Sigmoid colon (tissue), 7 donors: Measurements from ENCODE around the gene HIBCH. TPM values are rescaled to one million over a fixed set of nuclear protein-coding genes. Genes with fewer than 3 reads are reported as not detected.
"Not testable (repeated sequence)": the region's sequence is repeated elsewhere in the genome, so short reads cannot be mapped to it uniquely, and the experiment has no call there.

Source experiments
- DNase-seq: peaks from one replicate; pipeline ENCODE4 v3.0.0-alpha.2; 2019
- H3K27ac ChIP-seq, 4 donors: fragments of 200-600 bp; sonication (generic); one replicate each; pipeline ENCODE4 v1.5.1; 2016 to 2019; ENCODE audit warnings: mild to moderate bottlenecking in 1 of 4
- H3K27me3 ChIP-seq, 3 donors: fragments of 200-600 bp; sonication (generic); one replicate each; pipeline ENCODE4 v1.5.1; 2019; ENCODE audit warnings: mild to moderate bottlenecking in 1 of 3
- H3K36me3 ChIP-seq, 4 donors: fragments of 200-600 bp; sonication (generic); one replicate each; pipeline ENCODE4 v1.5.1; 2016 to 2019
- H3K4me1 ChIP-seq, 4 donors: fragments of 200-600 bp; sonication (generic); one replicate each; pipeline ENCODE4 v1.5.1; 2017 to 2019
- H3K4me3 ChIP-seq, 4 donors: fragments of 200-600 bp; sonication (generic); one replicate each; pipeline ENCODE4 v1.5.1; 2017 to 2019; ENCODE audit warnings: mild to moderate bottlenecking in 2 of 4, moderate library complexity in 1 of 4
- H3K9me3 ChIP-seq, 4 donors: fragments of 200-600 bp in 3 of 4; sonication (generic) in 3 of 4; one replicate each; pipeline versions ENCODE4 v1.5.1 to v1.6.1; 2013 to 2019
- CTCF ChIP-seq, 4 experiments: fragments of 450-650 bp in 3 of 4; fragments of 200-600 bp in 1 of 4; IDR thresholded peaks; one replicate each; pipeline ENCODE4 v1.5.1; 2016 to 2019; ENCODE audit warnings: antibody characterized with exemption in 4 of 4, mild to moderate bottlenecking in 3 of 4, moderate library complexity in 2 of 4
- EP300 ChIP-seq, 4 donors: sonication (generic); formaldehyde crosslinking; IDR thresholded peaks; one replicate each; pipeline ENCODE4 v1.6.1; 2017; ENCODE audit warnings: antibody characterized with exemption in 4 of 4
- POLR2A ChIP-seq, 2 donors: fragments of 450-650 bp; IDR thresholded peaks; one replicate each; pipeline ENCODE4 v1.6.1; 2016; ENCODE audit warnings: antibody characterized with exemption in 2 of 2, mild to moderate bottlenecking in 2 of 2, moderate library complexity in 2 of 2
- POLR2AphosphoS5 ChIP-seq, 4 donors: sonication (generic); formaldehyde crosslinking; IDR thresholded peaks; one replicate each; pipeline ENCODE4 v1.6.1; 2017; ENCODE audit warnings: antibody characterized with exemption in 4 of 4
- WGBS, 2 donors: extraction: QIAGEN DNeasy Blood & Tissue Kit; methylation state at CpG; one replicate each; pipeline ENCODE4 v1.1.7; 2013; 5-methylcytosine and 5-hydroxymethylcytosine counted together
- intact Hi-C: fragments of 100-400 bp; cut with DNase I; formaldehyde crosslinking; loops from one replicate; pipeline ENCODE4 v1.15.1; 2023
- polyA plus RNA-seq, 3 donors: library from polyadenylated mRNA; stranded (reverse); fragments of 200-250 nt; gene quantifications; one replicate each; pipeline ENCODE4 v1.2.3, GENCODE V29; 2013
- total RNA-seq, 4 donors: library from RNA; depleted of rRNA; stranded (reverse); fragments of >200 nt; gene quantifications; one replicate each; pipeline ENCODE4 v1.1.0, GENCODE V29; 2016
- donor health status: healthy with polysubstance abuse.
- donor health status: Bipolar disorder and iron deficiency.
- donor health status: healthy.

The HIBCH gene
- total and polyA plus RNA-seq, 7 donors = 18.1 to 45.8 (median 21.6) TPM

DNA sequence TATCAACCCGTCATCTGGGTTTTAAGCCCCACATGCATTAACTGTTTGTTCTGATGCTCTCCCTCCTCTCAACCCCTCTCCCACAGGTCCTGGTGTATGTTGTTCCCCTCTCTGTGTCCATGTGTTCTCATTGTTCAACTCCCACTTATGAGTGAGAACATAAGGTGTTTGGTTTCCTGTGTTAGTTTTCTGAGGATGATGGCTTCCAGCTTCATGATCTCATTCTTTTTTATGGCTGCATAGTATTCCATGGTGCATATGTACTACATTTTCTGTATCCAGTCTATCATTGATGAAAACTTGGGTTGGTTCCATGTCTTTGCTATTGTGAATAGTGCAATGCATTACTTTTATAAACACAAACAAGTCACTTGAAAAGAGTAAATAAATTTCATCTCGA lies 16.8 kb upstream of the HIBCH start:
- no peak for DNase-seq
- H3K4me1 ChIP-seq = no peaks in the 10 kb centered on the region
- TF ChIP-seq EP300 (IDR thresholded peaks at IDR 0.05) = no peak
- no peak for TF ChIP-seq POLR2A (IDR thresholded peaks at IDR 0.05)
- TF ChIP-seq POLR2AphosphoS5 (IDR thresholded peaks at IDR 0.05) = no peak
- no peaks in the 10 kb centered on the region for H3K9me3 ChIP-seq
- intact Hi-C loops = no loop called here
- H3K4me3 ChIP-seq = no peak overlapping the region
- H3K36me3 ChIP-seq = no peaks in the 10 kb centered on the region
- WGBS, 2 donors = 95 to 98% methylated on average over 2 of the region's 2 CpGs
- no peak overlapping the region for H3K27ac ChIP-seq
- H3K27me3 ChIP-seq = no peaks in the 10 kb centered on the region

DNA sequence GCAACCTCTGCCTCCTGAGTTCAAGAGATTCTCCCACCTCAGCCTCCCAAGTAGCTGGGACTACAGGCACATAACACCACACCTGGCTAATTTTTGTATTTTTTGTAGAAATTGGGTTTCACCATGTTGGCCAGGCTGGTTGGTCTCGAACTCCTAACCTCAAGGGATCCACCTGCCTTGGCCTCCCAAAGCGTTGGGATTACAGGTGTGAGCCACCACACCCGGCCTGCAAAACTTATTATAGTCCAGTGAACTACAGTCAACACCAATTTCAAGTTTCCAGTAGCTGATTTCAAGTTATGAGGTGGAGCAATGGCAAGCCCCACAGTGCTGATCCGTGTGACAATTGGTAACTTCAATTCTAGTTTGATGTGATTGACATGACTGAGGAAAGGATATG lies 16.0 kb upstream of the HIBCH start:
- H3K27ac ChIP-seq, H3K9me3 ChIP-seq, H3K4me3 ChIP-seq, intact Hi-C loops, DNase-seq, H3K27me3 ChIP-seq, H3K36me3 ChIP-seq, H3K4me1 ChIP-seq: not testable (repeated sequence)
- WGBS, 2 donors = 87 to 93% methylated on average over 4 of the region's 4 CpGs

DNA sequence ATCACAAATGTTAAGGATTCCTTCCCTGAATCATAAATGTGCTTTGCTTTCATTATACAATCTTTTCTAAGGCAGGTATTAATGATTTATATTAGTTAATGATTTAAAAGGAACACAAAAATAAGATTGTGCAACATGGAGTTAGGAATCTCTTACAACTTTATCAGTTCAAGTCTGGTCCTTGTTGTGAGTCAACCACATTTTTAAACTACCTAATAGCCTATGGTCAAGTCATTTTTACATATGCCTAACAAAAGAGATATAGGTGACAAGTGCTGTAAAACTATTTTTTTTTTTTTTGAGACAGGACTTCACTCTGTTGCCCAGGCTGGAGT lies 15.6 kb upstream of the HIBCH start:
- intact Hi-C loops = no loop called here
- Histone ChIP-seq H3K4me1 (no peaks in the 10 kb centered on the region), H3K27me3 (no peaks in the 10 kb centered on the region), H3K4me3 (no peak overlapping the region), H3K36me3 (no peaks in the 10 kb centered on the region), H3K27ac (no peak overlapping the region), H3K9me3 (no peaks in the 10 kb centered on the region)
- no peak for DNase-seq
- TF ChIP-seq POLR2A (IDR thresholded peaks at IDR 0.05) (no peak), POLR2AphosphoS5 (IDR thresholded peaks at IDR 0.05) (no peak), EP300 (IDR thresholded peaks at IDR 0.05) (no peak), CTCF (IDR thresholded peaks at IDR 0.05) (no peak)

GRCh38 chr2:190334479-190335224 lies 15.0 kb upstream of the HIBCH start:
- WGBS, 2 donors = 24 to 63% methylated on average over 8 of the region's 8 CpGs
- DNase-seq = no peak
- Histone ChIP-seq H3K27ac (no peak overlapping the region), H3K4me1 (no peaks in the 10 kb centered on the region), H3K27me3 (no peaks in the 10 kb centered on the region), H3K4me3 (no peak overlapping the region), H3K36me3 (no peaks in the 10 kb centered on the region), H3K9me3 (no peaks in the 10 kb centered on the region)
- intact Hi-C loops = no loop called here
- TF ChIP-seq EP300 (IDR thresholded peaks at IDR 0.05) = no peak
- TF ChIP-seq POLR2AphosphoS5 (IDR thresholded peaks at IDR 0.05) = peak in 1 of 4 donors; percentile 34

DNA sequence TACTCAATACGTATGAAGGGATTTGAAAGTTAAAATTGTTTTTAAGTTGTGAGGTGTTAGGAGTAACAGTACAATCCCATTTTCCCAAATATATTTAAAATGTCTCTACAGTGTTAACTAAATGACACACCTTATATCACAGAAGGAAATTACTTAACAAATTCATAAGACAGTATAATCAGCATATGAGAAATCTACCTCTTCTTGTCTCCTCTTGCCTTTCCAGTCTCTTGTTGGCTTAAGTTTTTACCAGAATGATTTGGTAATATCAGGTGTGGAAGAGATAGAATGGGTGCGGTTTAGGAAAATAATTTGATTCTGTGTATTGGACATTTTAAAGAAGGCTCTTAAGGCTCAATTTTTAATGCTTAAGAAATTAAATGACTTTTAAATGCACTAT lies 14.3 kb upstream of the HIBCH start:
- H3K4me3 ChIP-seq = no peak overlapping the region
- H3K27ac ChIP-seq = no peak overlapping the region

DNA sequence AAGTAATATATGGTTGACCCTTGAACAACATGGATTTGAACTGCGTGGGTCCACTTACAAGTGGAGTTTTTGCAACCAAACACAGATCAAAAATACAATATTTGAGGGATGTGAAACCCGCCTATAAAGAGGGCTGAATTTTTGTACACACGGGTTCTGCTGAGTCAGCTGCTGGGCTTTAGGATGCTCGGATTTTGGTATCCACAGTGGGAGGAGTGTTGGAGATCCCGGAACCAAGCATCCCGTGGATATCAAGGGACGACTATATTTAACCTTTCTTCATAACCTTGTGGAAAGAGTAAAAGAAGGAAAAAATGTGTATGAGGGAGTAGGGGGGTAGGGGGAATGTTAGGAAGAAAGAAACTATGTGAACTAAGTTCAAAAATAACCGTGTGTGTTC lies 13.8 kb upstream of the HIBCH start:
- H3K27ac ChIP-seq = no peak overlapping the region
- no peak for TF ChIP-seq EP300 (IDR thresholded peaks at IDR 0.05)
- TF ChIP-seq CTCF (IDR thresholded peaks at IDR 0.05) = no peak

More for the DNA sequence above, 14.3 kb upstream of the HIBCH start:
- no peak for TF ChIP-seq EP300 (IDR thresholded peaks at IDR 0.05)
- no peak for TF ChIP-seq POLR2AphosphoS5 (IDR thresholded peaks at IDR 0.05)
- no peak for TF ChIP-seq CTCF (IDR thresholded peaks at IDR 0.05)
- TF ChIP-seq POLR2A (IDR thresholded peaks at IDR 0.05) = no peak
- intact Hi-C loops = no loop called here
- no peak for DNase-seq
- H3K4me1 ChIP-seq = no peaks in the 10 kb centered on the region
- H3K27me3 ChIP-seq = no peaks in the 10 kb centered on the region
- no peaks in the 10 kb centered on the region for H3K9me3 ChIP-seq
- 71 to 86% methylated on average over 2 of the region's 2 CpGs for WGBS, 2 donors
- H3K36me3 ChIP-seq = no peaks in the 10 kb centered on the region

More for the DNA sequence above, 13.8 kb upstream of the HIBCH start:
- Histone ChIP-seq H3K36me3 (no peaks in the 10 kb centered on the region), H3K4me3 (no peak overlapping the region), H3K27me3 (no peaks in the 10 kb centered on the region), H3K4me1 (no peaks in the 10 kb centered on the region), H3K9me3 (no peaks in the 10 kb centered on the region)
- WGBS, 2 donors = 85 to 90% methylated on average over 8 of the region's 8 CpGs
- intact Hi-C loops = no loop called here
- no peak for DNase-seq
